ENCODE measurements around the gene SCTR. TPM values are rescaled to one million over a fixed set of nuclear protein-coding genes. Genes with fewer than 3 reads are reported as not detected.

The SCTR gene
- total and polyA plus RNA-seq, 10 donors = 0.39 to 0.54 (median 0.47) TPM; not detected in 6

GRCh38 chr2:119536211-119536610, 11.9 kb upstream of the SCTR start:
- no peaks in the 10 kb centered on the region for H3K36me3 ChIP-seq
- WGBS, 5 donors = 61 to 82% (median 71%) methylated on average over 6 of the region's 6 CpGs
- H3K9me3 ChIP-seq = peaks cover 0 to 51% (median 38%) of the 10 kb centered on the region in 8 donors
- H3K27ac ChIP-seq = no peak overlapping the region
- no peak for TF ChIP-seq POLR2AphosphoS5 (IDR thresholded peaks at IDR 0.05)
- no peak for TF ChIP-seq CTCF (IDR thresholded peaks at IDR 0.05 in 8 of 11, conservative IDR thresholded peaks at IDR 0.05 in 3 of 11)
- TF ChIP-seq POLR2A (IDR thresholded peaks at IDR 0.05) = no peak
- no peak overlapping the region for H3K4me3 ChIP-seq
- no peaks in the 10 kb centered on the region for H3K4me1 ChIP-seq
- intact Hi-C loops (cut with DNase I; ENCODE audit: low total_unique reads) = no loop called here
- DNase-seq = no peak
- H3K27me3 ChIP-seq (replicated peaks in 1 of 7) = peaks cover 0 to 21% (median under 1%) of the 10 kb centered on the region in 7 donors

GRCh38 chr2:119533560-119533959, 9.3 kb upstream of the SCTR start:
- no peaks in the 10 kb centered on the region for H3K4me1 ChIP-seq
- H3K27me3 ChIP-seq (replicated peaks in 1 of 7) = peaks cover 0 to 24% (median 0%) of the 10 kb centered on the region in 7 donors
- H3K27ac ChIP-seq = no peak overlapping the region
- WGBS, 5 donors = 76 to 95% (median 85%) methylated on average over 1 of the region's 1 CpG
- DNase-seq = no peak
- TF ChIP-seq POLR2AphosphoS5 (IDR thresholded peaks at IDR 0.05) (no peak), POLR2A (IDR thresholded peaks at IDR 0.05) (no peak), CTCF (IDR thresholded peaks at IDR 0.05 in 8 of 11, conservative IDR thresholded peaks at IDR 0.05 in 3 of 11) (no peak)
- intact Hi-C loops (cut with DNase I; ENCODE audit: low total_unique reads) = no loop called here
- no peak overlapping the region for H3K4me3 ChIP-seq
- H3K9me3 ChIP-seq = peaks cover 0 to 56% (median 38%) of the 10 kb centered on the region in 8 donors
- no peaks in the 10 kb centered on the region for H3K36me3 ChIP-seq

GRCh38 chr2:119531292-119531691, 7.0 kb upstream of the SCTR start:
- H3K36me3 ChIP-seq = no peaks in the 10 kb centered on the region
- intact Hi-C loops (cut with DNase I; ENCODE audit: low total_unique reads) = no loop called here
- no peak for TF ChIP-seq CTCF (IDR thresholded peaks at IDR 0.05 in 8 of 11, conservative IDR thresholded peaks at IDR 0.05 in 3 of 11)
- no peak for TF ChIP-seq POLR2AphosphoS5 (IDR thresholded peaks at IDR 0.05)
- TF ChIP-seq POLR2A (IDR thresholded peaks at IDR 0.05) = no peak
- no peak overlapping the region for H3K4me3 ChIP-seq
- H3K27ac ChIP-seq = no peak overlapping the region
- no peak for DNase-seq
- WGBS, 5 donors = 48 to 66% (median 64%) methylated on average over 3 of the region's 3 CpGs
- peaks cover 0 to 21% (median 0%) of the 10 kb centered on the region in 7 donors for H3K27me3 ChIP-seq (replicated peaks in 1 of 7)
- peaks cover 0 to 55% (median 38%) of the 10 kb centered on the region in 8 donors for H3K9me3 ChIP-seq
- no peaks in the 10 kb centered on the region for H3K4me1 ChIP-seq

DNA sequence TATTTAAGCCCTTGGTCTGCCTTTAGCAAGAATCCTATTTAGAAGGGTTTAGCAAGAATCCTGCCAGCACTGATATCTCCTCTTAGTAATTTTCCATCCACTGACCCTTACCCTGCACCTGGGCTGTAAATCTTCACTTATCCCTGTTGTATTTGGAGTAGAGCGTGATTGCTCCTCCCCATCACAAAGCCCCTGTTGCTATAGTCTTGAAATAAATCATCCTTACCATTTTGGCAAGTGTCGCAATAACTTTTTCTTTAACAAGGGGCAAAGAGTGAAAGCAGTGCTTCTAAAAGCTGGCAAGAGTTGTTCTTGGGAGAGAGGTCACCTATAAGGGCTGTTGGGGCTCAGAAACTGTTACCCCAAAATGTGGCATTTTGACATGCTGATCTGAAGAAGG, 3.7 kb upstream of the SCTR start:
- Histone ChIP-seq H3K27me3 (replicated peaks in 1 of 7) (peaks cover 0 to 54% (median 24%) of the 10 kb centered on the region in 7 donors), H3K9me3 (peaks cover 0 to 22% (median 13%) of the 10 kb centered on the region in 8 donors), H3K4me3 (no peak overlapping the region), H3K27ac (no peak overlapping the region), H3K4me1 (no peaks in the 10 kb centered on the region), H3K36me3 (no peaks in the 10 kb centered on the region)
- TF ChIP-seq POLR2A (IDR thresholded peaks at IDR 0.05) (no peak), CTCF (IDR thresholded peaks at IDR 0.05 in 8 of 11, conservative IDR thresholded peaks at IDR 0.05 in 3 of 11) (no peak), POLR2AphosphoS5 (IDR thresholded peaks at IDR 0.05) (no peak)
- no peak for DNase-seq
- intact Hi-C loops (cut with DNase I; ENCODE audit: low total_unique reads) = no loop called here
- 82 to 93% (median 87%) methylated on average over 2 of the region's 2 CpGs for WGBS, 5 donors
